Spleen (tissue), 11 donors: ENCODE measurements around the gene SUPT3H. TPM values are rescaled to one million over a fixed set of nuclear protein-coding genes. Genes with fewer than 3 reads are reported as not detected.

Experiments
- DNase-seq: peaks from one replicate; pipeline ENCODE4 v3.0.0-alpha.2; 2020
- H3K27ac ChIP-seq, 8 donors: fragments of 200-600 bp; sonication (generic) in 7 of 8; 1 replicate in 4 of 8; 2 replicates in 4 of 8; pipeline versions ENCODE4 v1.5.0 to v1.8.0; 2016 to 2021; ENCODE audit warnings: inconsistent platforms in 4 of 8, mild to moderate bottlenecking in 4 of 8, moderate library complexity in 1 of 8
- H3K27me3 ChIP-seq, 7 donors: fragments of 200-600 bp; sonication (generic) in 6 of 7; replicated peaks in 1 of 7; 1 replicate in 4 of 7; 2 replicates in 3 of 7; pipeline versions ENCODE4 v1.5.0 to v1.8.0; 2016 to 2021; ENCODE audit warnings: inconsistent platforms in 3 of 7, mild to moderate bottlenecking in 1 of 7
- H3K36me3 ChIP-seq, 6 donors: fragments of 200-600 bp; sonication (generic) in 5 of 6; 1 replicate in 4 of 6; 2 replicates in 2 of 6; pipeline versions ENCODE4 v1.5.0 to v1.8.0; 2016 to 2021; ENCODE audit warnings: inconsistent platforms in 2 of 6
- H3K4me1 ChIP-seq, 6 donors: fragments of 200-600 bp; sonication (generic) in 5 of 6; 1 replicate in 3 of 6; 2 replicates in 3 of 6; pipeline versions ENCODE4 v1.5.0 to v1.8.0; 2016 to 2021; ENCODE audit warnings: inconsistent platforms in 3 of 6
- H3K4me3 ChIP-seq, 8 donors: fragments of 200-600 bp; sonication (generic) in 7 of 8; 1 replicate in 4 of 8; 2 replicates in 4 of 8; pipeline versions ENCODE4 v1.5.0 to v1.8.0; 2016 to 2021; ENCODE audit warnings: inconsistent platforms in 4 of 8, mild to moderate bottlenecking in 4 of 8, moderate library complexity in 2 of 8
- H3K9me3 ChIP-seq, 8 donors: fragments of 200-600 bp; sonication (generic) in 7 of 8; 1 replicate in 4 of 8; 2 replicates in 4 of 8; pipeline versions ENCODE4 v1.5.0 to v1.8.0; 2016 to 2021; ENCODE audit warnings: inconsistent platforms in 4 of 8
- CTCF ChIP-seq, 11 experiments: fragments of 200-600 bp in 7 of 11; fragments of 450-650 bp in 4 of 11; sonication (generic) in 4 of 11; IDR thresholded peaks in 8 of 11; conservative IDR thresholded peaks in 3 of 11; 1 replicate in 7 of 11; 2 replicates in 4 of 11; pipeline versions ENCODE4 v1.4.0 to v1.8.0; 2016 to 2021; ENCODE audit warnings: antibody characterized with exemption in 11 of 11, inconsistent platforms in 4 of 11, mild to moderate bottlenecking in 1 of 11
- POLR2A ChIP-seq, 3 donors: fragments of 450-650 bp; IDR thresholded peaks; one replicate each; pipeline ENCODE4 v1.5.1; 2017; ENCODE audit warnings: antibody characterized with exemption in 3 of 3, mild to moderate bottlenecking in 1 of 3
- POLR2AphosphoS5 ChIP-seq, 3 donors: sonication (generic); formaldehyde crosslinking; IDR thresholded peaks; one replicate each; pipeline ENCODE4 v1.5.1; 2017; ENCODE audit warnings: antibody characterized with exemption in 3 of 3
- WGBS, 5 donors: extraction: QIAGEN DNeasy Blood & Tissue Kit in 3 of 5; methylation state at CpG; one replicate each; pipeline versions ENCODE4 v1.1.5 to v1.1.7; 2013 to 2018; 5-methylcytosine and 5-hydroxymethylcytosine counted together
- intact Hi-C: fragments of 100-400 bp; cut with DNase I; formaldehyde crosslinking; loops from one replicate; pipeline ENCODE4 v1.15.0; 2023; ENCODE audit warnings: low total_unique reads
- polyA plus RNA-seq, 3 donors: library from polyadenylated mRNA; stranded (reverse); fragments of 200-250 nt; gene quantifications; one replicate each; pipeline ENCODE4 v1.2.1, GENCODE V29; 2013
- total RNA-seq, 7 donors: library from RNA; depleted of rRNA in 3 of 7; stranded (reverse); fragments of >200 nt in 3 of 7; fragmentation: NEBNext Ultra II Directional in 4 of 7; extraction: Animal tissue kit (Norgen Biotek cat#: 25700) in 4 of 7; gene quantifications; one replicate each; pipeline versions ENCODE4 v1.1.0 to v1.2.1, GENCODE V29; 2016 to 2021
- donor health status: healthy with polysubstance abuse.
- donor health status: DM: no; HTN: no; CAD: no; lungs with moderate emphysema.
- donor health status: DM: no; HTN: no; CAD: no.
- donor health status: Bipolar disorder and iron deficiency.
- donor health status: healthy.
- donor health status: DM: no; HTN: no; CAD: no.
- donor health status: DM: yes; HTN: yes; CAD: no.

Gene SUPT3H
- total and polyA plus RNA-seq, 10 donors: 3.1 to 16.8 (median 6.2) TPM

DNA sequence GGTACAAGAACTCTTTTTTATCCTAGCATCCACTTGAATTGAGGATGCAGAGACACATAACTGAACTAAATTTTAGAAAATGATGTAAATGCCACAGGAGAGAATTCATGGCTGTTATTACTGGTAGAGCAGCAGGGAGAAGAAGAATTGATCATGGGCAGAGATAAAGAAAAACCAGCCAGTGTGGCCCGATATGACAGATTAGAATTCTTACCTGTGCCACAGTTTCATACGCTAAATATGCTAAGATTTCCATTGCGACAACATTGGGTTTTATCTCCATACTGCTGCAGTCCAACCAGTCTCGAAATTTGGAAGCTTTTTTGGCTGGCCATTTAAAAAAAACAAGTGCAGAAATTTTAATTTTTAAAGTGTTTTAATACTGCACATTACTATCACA, 423.5 kb downstream of the SUPT3H start:
- TF ChIP-seq POLR2AphosphoS5 (IDR thresholded peaks at IDR 0.05) (no peak), POLR2A (IDR thresholded peaks at IDR 0.05) (no peak), CTCF (IDR thresholded peaks at IDR 0.05 in 8 of 11, conservative IDR thresholded peaks at IDR 0.05 in 3 of 11) (no peak)
- intact Hi-C loops: no loop called here

GRCh38 chr6:44951253-44951747, 426.4 kb downstream of the SUPT3H start:
- TF ChIP-seq CTCF (IDR thresholded peaks at IDR 0.05 in 8 of 11, conservative IDR thresholded peaks at IDR 0.05 in 3 of 11) (no peak), POLR2A (IDR thresholded peaks at IDR 0.05) (no peak), POLR2AphosphoS5 (IDR thresholded peaks at IDR 0.05) (no peak)
- intact Hi-C loops: no loop called here
- no peaks in the 10 kb centered on the region for H3K4me1 ChIP-seq
- peaks cover 0 to 31% (median 5%) of the 10 kb centered on the region in 6 donors for H3K36me3 ChIP-seq
- DNase-seq: no peak
- H3K27ac ChIP-seq: no peak overlapping the region
- no peak overlapping the region for H3K4me3 ChIP-seq
- 91 to 99% (median 94%) methylated on average over 2 of the region's 2 CpGs for WGBS, 5 donors
- no peaks in the 10 kb centered on the region for H3K27me3 ChIP-seq
- peaks cover 7 to 47% (median 37%) of the 10 kb centered on the region in 8 donors for H3K9me3 ChIP-seq

More for the DNA sequence above, 423.5 kb downstream of the SUPT3H start:
- H3K4me1 ChIP-seq: no peaks in the 10 kb centered on the region
- no peak for DNase-seq
- H3K9me3 ChIP-seq: peaks cover 7 to 24% (median 22%) of the 10 kb centered on the region in 8 donors
- 88 to 97% (median 95%) methylated on average over 4 of the region's 4 CpGs for WGBS, 5 donors
- H3K36me3 ChIP-seq: peaks cover 0 to 24% (median 5%) of the 10 kb centered on the region in 6 donors
- no peaks in the 10 kb centered on the region for H3K27me3 ChIP-seq
- no peak overlapping the region for H3K4me3 ChIP-seq
- no peak overlapping the region for H3K27ac ChIP-seq

GRCh38 chr6:44949596-44950201, 428.0 kb downstream of the SUPT3H start:
- TF ChIP-seq CTCF (IDR thresholded peaks at IDR 0.05 in 8 of 11, conservative IDR thresholded peaks at IDR 0.05 in 3 of 11): no peak
- TF ChIP-seq POLR2A (IDR thresholded peaks at IDR 0.05): no peak
- no peak for TF ChIP-seq POLR2AphosphoS5 (IDR thresholded peaks at IDR 0.05)
- intact Hi-C loops: no loop called here

GRCh38 chr6:44943541-44943940, 434.2 kb downstream of the SUPT3H start:
- TF ChIP-seq POLR2AphosphoS5 (IDR thresholded peaks at IDR 0.05): no peak
- no peak for TF ChIP-seq CTCF (IDR thresholded peaks at IDR 0.05 in 8 of 11, conservative IDR thresholded peaks at IDR 0.05 in 3 of 11)
- no peak for TF ChIP-seq POLR2A (IDR thresholded peaks at IDR 0.05)
- Histone ChIP-seq H3K4me1 (no peaks in the 10 kb centered on the region), H3K36me3 (peaks cover 0 to 13% (median 0%) of the 10 kb centered on the region in 6 donors), H3K4me3 (no peak overlapping the region), H3K27me3 (no peaks in the 10 kb centered on the region), H3K9me3 (peaks cover 0 to 42% (median 24%) of the 10 kb centered on the region in 8 donors), H3K27ac (no peak overlapping the region)
- no peak for DNase-seq
- intact Hi-C loops: no loop called here
- 61 to 94% (median 92%) methylated on average over 3 of the region's 3 CpGs for WGBS, 5 donors

More at GRCh38 chr6:44949596-44950201, 428.0 kb downstream of the SUPT3H start:
- Histone ChIP-seq H3K9me3 (peaks cover 7 to 59% (median 49%) of the 10 kb centered on the region in 8 donors), H3K27ac (no peak overlapping the region), H3K4me3 (no peak overlapping the region), H3K27me3 (no peaks in the 10 kb centered on the region), H3K36me3 (peaks cover 0 to 35% (median 5%) of the 10 kb centered on the region in 6 donors), H3K4me1 (no peaks in the 10 kb centered on the region)
- DNase-seq: no peak
